ENCODE measurements around the gene TRIM38. TPM values are rescaled to one million over a fixed set of nuclear protein-coding genes. Genes with fewer than 3 reads are reported as not detected.

The TRIM38 gene
- total and polyA plus RNA-seq, 2 of the 13 experiments (the other 11 are each of a cell fraction or from before 2014, with no cell fraction given): 2.5 to 3.1 TPM

DNA sequence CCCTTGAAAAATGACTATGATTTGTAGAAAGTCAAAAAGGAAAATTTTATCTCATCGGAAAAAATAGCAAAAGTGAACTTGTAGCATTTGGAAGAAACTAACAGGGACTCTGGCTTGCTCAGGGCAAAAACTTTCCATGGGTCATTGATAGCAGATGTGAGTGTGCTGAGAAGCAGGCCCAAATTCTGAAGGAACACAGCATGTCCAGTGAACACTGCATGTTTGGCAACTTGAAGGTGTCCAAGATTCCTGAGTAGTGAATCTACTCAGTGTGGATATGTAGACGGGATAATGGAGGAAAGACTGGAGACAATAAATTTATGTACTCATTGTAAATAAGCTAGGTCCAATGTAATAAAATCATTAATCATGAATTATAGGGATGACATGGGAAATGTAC, 40.3 kb upstream of the TRIM38 start:
- H3K36me3 ChIP-seq (replicated peaks in 1 of 2; ENCODE audit: control insufficient read depth in 1 of 2, insufficient read depth in 2 of 2, low read length in 2 of 2): peaks cover 2 to 13% of the 10 kb centered on the region in 2 experiments; a peak in 4 of 5 replicates
- H3K4me1 ChIP-seq (ENCODE audit: insufficient read depth, low read length): peaks cover 14% of the 10 kb centered on the region
- intact Hi-C loops (cut with micrococcal nuclease; ENCODE audit: unreplicated experiment): no loop called here
- no peak overlapping the region for H3K4me2 ChIP-seq (ENCODE audit: low read depth, low read length)
- H3K79me2 ChIP-seq (ENCODE audit: insufficient read depth, low read length): no peaks in the 10 kb centered on the region
- FAIRE-seq (no peak), DNase-seq (ENCODE audit: low spot score) (no peak), ATAC-seq (no peak)
- no TSS peak for BruUV-seq (replicated peaks)
- no peak overlapping the region for H3K4me3 ChIP-seq (replicated peaks in 1 of 3; ENCODE audit: insufficient read depth in 1 of 3, low read depth in 2 of 3, low read length in 3 of 3)
- H3K27ac ChIP-seq (ENCODE audit: extremely low read length, insufficient read depth, low read length): no peak overlapping the region
- H3K27me3 ChIP-seq (ENCODE audit: control insufficient read depth in 1 of 2, insufficient read depth in 2 of 2, low read length in 2 of 2): no peaks in the 10 kb centered on the region
- H2AFZ ChIP-seq (ENCODE audit: low read length): no peak overlapping the region
- WGBS (ENCODE audit: low lambda C conversion rate): 98% methylated on average over 2 of the region's 2 CpGs
- in situ Hi-C loops (cut with HindIII; ENCODE audit: extremely low pct_ligation_motif_present, low pct_unique_long_range_greater_than_20kb): no loop called here
- no peaks in the 10 kb centered on the region for H4K20me1 ChIP-seq (ENCODE audit: insufficient read depth, low read length)
- ChIA-PET POLR2A (no interaction called here), CTCF (ENCODE audit: low intra/inter-chr PET ratio, low total read pairs) (no interaction called here)
- H3K9ac ChIP-seq (ENCODE audit: insufficient read depth, low read depth, low read length): no peak overlapping the region
- no peaks in the 10 kb centered on the region for H3K9me3 ChIP-seq (ENCODE audit: low read length)
- TF ChIP-seq, protein P1, sequence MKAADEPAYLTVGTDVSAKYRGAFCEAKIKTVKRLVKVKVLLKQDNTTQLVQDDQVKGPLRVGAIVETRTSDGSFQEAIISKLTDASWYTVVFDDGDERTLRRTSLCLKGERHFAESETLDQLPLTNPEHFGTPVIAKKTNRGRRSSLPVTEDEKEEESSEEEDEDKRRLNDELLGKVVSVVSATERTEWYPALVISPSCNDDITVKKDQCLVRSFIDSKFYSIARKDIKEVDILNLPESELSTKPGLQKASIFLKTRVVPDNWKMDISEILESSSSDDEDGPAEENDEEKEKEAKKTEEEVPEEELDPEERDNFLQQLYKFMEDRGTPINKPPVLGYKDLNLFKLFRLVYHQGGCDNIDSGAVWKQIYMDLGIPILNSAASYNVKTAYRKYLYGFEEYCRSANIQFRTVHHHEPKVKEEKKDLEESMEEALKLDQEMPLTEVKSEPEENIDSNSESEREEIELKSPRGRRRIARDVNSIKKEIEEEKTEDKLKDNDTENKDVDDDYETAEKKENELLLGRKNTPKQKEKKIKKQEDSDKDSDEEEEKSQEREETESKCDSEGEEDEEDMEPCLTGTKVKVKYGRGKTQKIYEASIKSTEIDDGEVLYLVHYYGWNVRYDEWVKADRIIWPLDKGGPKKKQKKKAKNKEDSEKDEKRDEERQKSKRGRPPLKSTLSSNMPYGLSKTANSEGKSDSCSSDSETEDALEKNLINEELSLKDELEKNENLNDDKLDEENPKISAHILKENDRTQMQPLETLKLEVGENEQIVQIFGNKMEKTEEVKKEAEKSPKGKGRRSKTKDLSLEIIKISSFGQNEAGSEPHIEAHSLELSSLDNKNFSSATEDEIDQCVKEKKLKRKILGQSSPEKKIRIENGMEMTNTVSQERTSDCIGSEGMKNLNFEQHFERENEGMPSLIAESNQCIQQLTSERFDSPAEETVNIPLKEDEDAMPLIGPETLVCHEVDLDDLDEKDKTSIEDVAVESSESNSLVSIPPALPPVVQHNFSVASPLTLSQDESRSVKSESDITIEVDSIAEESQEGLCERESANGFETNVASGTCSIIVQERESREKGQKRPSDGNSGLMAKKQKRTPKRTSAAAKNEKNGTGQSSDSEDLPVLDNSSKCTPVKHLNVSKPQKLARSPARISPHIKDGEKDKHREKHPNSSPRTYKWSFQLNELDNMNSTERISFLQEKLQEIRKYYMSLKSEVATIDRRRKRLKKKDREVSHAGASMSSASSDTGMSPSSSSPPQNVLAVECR (CRISPR knock-in tag; IDR thresholded peaks at IDR 0.05; ENCODE audit: borderline replicate concordance): no peak
- TF ChIP-seq ZNF225 (CRISPR knock-in tag; IDR thresholded peaks at IDR 0.05) (no peak), ELK4 (CRISPR knock-in tag; IDR thresholded peaks at IDR 0.05; ENCODE audit: borderline replicate concordance) (no peak), ARHGAP35 (CRISPR knock-in tag; IDR thresholded peaks at IDR 0.05; ENCODE audit: borderline replicate concordance) (no peak), ZNF724P (CRISPR knock-in tag; IDR thresholded peaks at IDR 0.05; ENCODE audit: borderline replicate concordance) (no peak), ZNF879 (CRISPR knock-in tag; IDR thresholded peaks at IDR 0.05) (no peak), STAT5B (CRISPR knock-in tag; IDR thresholded peaks at IDR 0.05) (no peak), ZNF883 (CRISPR knock-in tag; IDR thresholded peaks at IDR 0.05; ENCODE audit: not compliant biosample characterization) (no peak), BCLAF1 (IDR thresholded peaks at IDR 0.05) (no peak), KLF6 (CRISPR knock-in tag; IDR thresholded peaks at IDR 0.05) (no peak), CCAR2 (optimal IDR thresholded peaks at IDR 0.05; ENCODE audit: low read depth, low read length) (no peak), ZNF253 (CRISPR knock-in tag; IDR thresholded peaks at IDR 0.05; ENCODE audit: borderline replicate concordance) (no peak), ZNF607 (CRISPR knock-in tag; IDR thresholded peaks at IDR 0.05; ENCODE audit: borderline replicate concordance) (no peak), POGK (CRISPR knock-in tag; conservative IDR thresholded peaks at IDR 0.05) (no peak), ZNF260 (CRISPR knock-in tag; IDR thresholded peaks at IDR 0.05; ENCODE audit: borderline replicate concordance, low read depth) (no peak)
